IMR-90 (cell line): ENCODE data around the gene FOXC2. TPM values are rescaled to one million over a fixed set of nuclear protein-coding genes. Genes with fewer than 3 reads are reported as not detected.

Experiments used
- ATAC-seq: fragments of 200-7000 bp; cut with Tn5 transposase; 2 replicates; pipeline ENCODE4 v1.9.1; 2020; ENCODE audit warnings: low read depth, mild to moderate bottlenecking, moderate library complexity
- BruUV-seq: library from RNA; stranded (reverse); fragments of 400-500 nt; replicated peaks from 2 replicates; lab custom pipeline; 2021; lab: Mats Ljungman, UMichigan
- CTCF ChIA-PET: fragments of 300-600 bp; formaldehyde crosslinking; extraction: SDS; loops from one replicate; lab custom pipeline; 2021; ENCODE audit warnings: antibody characterized with exemption; lab: Yijun Ruan, JAX
- POLR2A ChIA-PET: fragments of 300-600 bp; sonication (Branson Sonifier 250); formaldehyde crosslinking; loops from one replicate; lab custom pipeline; 2022; ENCODE audit warnings: antibody characterized with exemption; ENCODE audit not compliant: unreplicated experiment; lab: Charles Lee
- DNase-seq: peaks from one replicate; pipeline ENCODE4 v3.0.0; 2013
- H2AFZ ChIP-seq: replicated peaks from 2 replicates; pipeline ENCODE3; 2013; ENCODE audit warnings: low read length, mild to moderate bottlenecking; ENCODE audit not compliant: poor library complexity
- H2AK5ac ChIP-seq: 2 replicates; pipeline ENCODE4 v1.6.1; 2013; ENCODE audit warnings: low read depth, low read length, inconsistent platforms
- H2AK9ac ChIP-seq: replicated peaks from 2 replicates; pipeline ENCODE3; 2013; ENCODE audit warnings: mild to moderate bottlenecking, low read depth, low read length, moderate library complexity; ENCODE audit not compliant: poor library complexity
- H2BK120ac ChIP-seq: 2 replicates; pipeline ENCODE4 v1.6.1; 2013; ENCODE audit warnings: low read depth, low read length, inconsistent platforms
- H2BK15ac ChIP-seq: 3 replicates; pipeline ENCODE4 v1.6.1; 2013; ENCODE audit warnings: low read depth, low read length, inconsistent platforms
- H2BK20ac ChIP-seq: 2 replicates; pipeline ENCODE4 v1.6.1; 2013; ENCODE audit warnings: low read depth, mild to moderate bottlenecking, inconsistent platforms, low read length, moderate library complexity
- H2BK5ac ChIP-seq: 2 replicates; pipeline ENCODE4 v1.6.1; 2013; ENCODE audit warnings: mild to moderate bottlenecking, low read depth, low read length, inconsistent platforms; ENCODE audit not compliant: poor library complexity, severe bottlenecking
- H3K14ac ChIP-seq: replicated peaks from 2 replicates; pipeline ENCODE4 v1.6.1; 2013; ENCODE audit warnings: low read depth, low read length, inconsistent platforms
- H3K18ac ChIP-seq: 2 replicates; pipeline ENCODE4 v1.6.1; 2013; ENCODE audit warnings: low read depth, low read length, control low read depth
- H3K23ac ChIP-seq: 2 replicates; pipeline ENCODE4 v1.6.1; 2013; ENCODE audit warnings: low read depth, low read length, inconsistent platforms
- H3K27ac ChIP-seq: 2 replicates; pipeline ENCODE4 v1.5.1; 2013; ENCODE audit warnings: mild to moderate bottlenecking, control low read depth, low read length; ENCODE audit not compliant: insufficient read depth
- H3K27me3 ChIP-seq: 2 replicates; pipeline ENCODE4 v1.6.1; 2013; ENCODE audit warnings: low read length; ENCODE audit not compliant: control insufficient read depth, insufficient read depth
- H3K36me3 ChIP-seq: 2 replicates; pipeline ENCODE4 v1.6.1; 2013; ENCODE audit warnings: low read length, mixed read lengths; ENCODE audit not compliant: control insufficient read depth, insufficient read depth
- H3K4ac ChIP-seq: 2 replicates; pipeline ENCODE4 v1.6.1; 2013; ENCODE audit warnings: low read depth, low read length, inconsistent platforms
- H3K4me1 ChIP-seq: 2 replicates; pipeline ENCODE4 v1.6.1; 2013; ENCODE audit warnings: low read length, mixed read lengths; ENCODE audit not compliant: control insufficient read depth, insufficient read depth
- H3K4me2 ChIP-seq: 2 replicates; pipeline ENCODE4 v1.6.1; 2013; ENCODE audit warnings: low read depth, mild to moderate bottlenecking, control low read depth, low read length, moderate library complexity
- H3K4me3 ChIP-seq: 2 replicates; pipeline ENCODE4 v1.5.1; 2013; ENCODE audit warnings: low read depth, mild to moderate bottlenecking, control low read depth, low read length, moderate library complexity; ENCODE audit not compliant: insufficient read depth
- H3K56ac ChIP-seq: 2 replicates; pipeline ENCODE4 v1.6.1; 2013; ENCODE audit warnings: low read length, inconsistent platforms; ENCODE audit not compliant: insufficient read depth; ENCODE audit errors: extremely low read depth
- H3K79me1 ChIP-seq, 2 experiments: 2 replicates each; pipeline ENCODE4 v1.6.1; 2013; ENCODE audit warnings: low read length in 2 of 2, inconsistent platforms in 1 of 2, low read depth in 1 of 2
- H3K9ac ChIP-seq: 2 replicates; pipeline ENCODE4 v1.6.1; 2013; ENCODE audit warnings: low read depth, low read length, control low read depth
- H3K9me1 ChIP-seq: 2 replicates; pipeline ENCODE4 v1.6.1; 2013; ENCODE audit warnings: low read length, inconsistent platforms; ENCODE audit not compliant: insufficient read depth
- H3K9me3 ChIP-seq: 2 replicates; pipeline ENCODE4 v1.6.1; 2013; ENCODE audit warnings: low read length; ENCODE audit not compliant: control insufficient read depth, insufficient read depth
- H4K20me1 ChIP-seq: 2 replicates; pipeline ENCODE4 v1.6.1; 2013; ENCODE audit warnings: low read length, inconsistent platforms; ENCODE audit not compliant: insufficient read depth
- H4K5ac ChIP-seq: 2 replicates; pipeline ENCODE4 v1.6.1; 2013; ENCODE audit warnings: mild to moderate bottlenecking, low read depth, low read length, control low read depth
- H4K8ac ChIP-seq, 2 experiments: 2 replicates each; pipeline ENCODE4 v1.6.1; 2013; ENCODE audit warnings: low read depth in 2 of 2, low read length in 2 of 2, control low read depth in 1 of 2, inconsistent platforms in 1 of 2
- H4K91ac ChIP-seq: 2 replicates; pipeline ENCODE4 v1.6.1; 2013; ENCODE audit warnings: low read depth, low read length, inconsistent platforms; ENCODE audit not compliant: insufficient read depth
- BHLHE40 ChIP-seq: fragments of 150-350 bp; IDR thresholded peaks from 2 replicates; pipeline ENCODE4 v1.6.1; 2016; ENCODE audit warnings: mild to moderate bottlenecking, low read depth, low read length
- CEBPB ChIP-seq: IDR thresholded peaks from 2 replicates; pipeline ENCODE4 v1.6.1; 2012; ENCODE audit warnings: low read depth, low read length, improper control_type of control experiment
- CTCF ChIP-seq: conservative IDR thresholded peaks from 2 replicates; pipeline ENCODE4 v1.5.1; 2012; ENCODE audit warnings: mild to moderate bottlenecking, low read depth, low read length, improper control_type of control experiment
- FOS ChIP-seq: fragments of 150-350 bp; IDR thresholded peaks from 2 replicates; pipeline ENCODE4 v1.6.1; 2016; ENCODE audit warnings: low read depth, low read length
- MAFK ChIP-seq: IDR thresholded peaks from 2 replicates; pipeline ENCODE4 v1.6.1; 2012; ENCODE audit warnings: low read depth, low read length, improper control_type of control experiment
- MAZ ChIP-seq: IDR thresholded peaks from 2 replicates; pipeline ENCODE4 v1.6.1; 2012; ENCODE audit warnings: low read depth, mild to moderate bottlenecking, low read length, improper control_type of control experiment, moderate library complexity, borderline replicate concordance
- MXI1 ChIP-seq: IDR thresholded peaks from 2 replicates; pipeline ENCODE4 v1.6.1; 2012; ENCODE audit warnings: low read depth, mild to moderate bottlenecking, low read length, moderate library complexity, borderline replicate concordance
- RAD21 ChIP-seq: IDR thresholded peaks from 2 replicates; pipeline ENCODE4 v1.6.1; 2012; ENCODE audit warnings: low read length, improper control_type of control experiment
- RFX5 ChIP-seq: IDR thresholded peaks from 2 replicates; pipeline ENCODE4 v1.8.0; 2012; ENCODE audit warnings: low read depth, mild to moderate bottlenecking, low read length, moderate library complexity
- SMC3 ChIP-seq: fragments of 150-350 bp; IDR thresholded peaks from 2 replicates; pipeline ENCODE4 v1.6.1; 2016; ENCODE audit warnings: low read depth, mild to moderate bottlenecking, antibody characterized with exemption, low read length, moderate library complexity
- WGBS, 2 experiments: methylation state at CpG; one replicate each; pipeline versions ENCODE4 v1.1.5 to v1.1.7; 2013; ENCODE audit warnings: missing lambda C conversion rate in 2 of 2; ENCODE audit not compliant: insufficient read length in 1 of 2; ENCODE audit errors: extremely low coverage in 2 of 2; 5-methylcytosine and 5-hydroxymethylcytosine counted together
- dilution Hi-C: fragments of 300-500 bp; cut with HindIII; formaldehyde crosslinking; loops from one replicate; pipeline ENCODE4 v1.14.3; 2018; ENCODE audit warnings: low sequenced_read_pairs; ENCODE audit not compliant: unreplicated experiment
- in situ Hi-C: fragments of 300-500 bp; cut with MboI; formaldehyde crosslinking; loops from 3 replicates; pipeline ENCODE4 v1.14.3; 2019; ENCODE audit warnings: low sequenced_read_pairs, inconsistent platforms, mixed read lengths
- intact Hi-C: fragments of 100-400 bp; cut with micrococcal nuclease; formaldehyde crosslinking; loops from 2 replicates; pipeline ENCODE4 v1.10.0; 2022
- polyA plus RNA-seq, 3 experiments: library from polyadenylated mRNA; depleted of rRNA; stranded (reverse); fragments of >200 nt; gene quantifications; 2 replicates each; pipeline ENCODE4 v1.2.3, GENCODE V29; 2012; ENCODE audit warnings: low replicate concordance in 1 of 3
- total RNA-seq: library from RNA; depleted of rRNA; stranded (reverse); fragments of >200 nt; gene quantifications from 2 replicates; pipeline ENCODE4 v1.2.3, GENCODE V29; 2012
- TF ChIP-seq, protein P1 (sequence below): fragments of 150-350 bp; IDR thresholded peaks from 2 replicates; pipeline ENCODE4 v1.6.1; 2016; ENCODE audit warnings: low read depth, mild to moderate bottlenecking, low read length, moderate library complexity, borderline replicate concordance
- TF ChIP-seq, protein P2 (sequence below): fragments of 150-350 bp; IDR thresholded peaks from 2 replicates; pipeline ENCODE4 v1.6.1; 2017; ENCODE audit warnings: mild to moderate bottlenecking, antibody characterized with exemption, low read length, low read depth

The FOXC2 gene
- total and polyA plus RNA-seq, 2 of the 4 experiments (the other 2 are of a cell fraction) = 0.90 to 6.4 TPM

- TF ChIP-seq RFX5 = no peak
Measured at GRCh38 chr16:86534779-86535615, 31.6 kb upstream of the FOXC2 start (continued).

DNA sequence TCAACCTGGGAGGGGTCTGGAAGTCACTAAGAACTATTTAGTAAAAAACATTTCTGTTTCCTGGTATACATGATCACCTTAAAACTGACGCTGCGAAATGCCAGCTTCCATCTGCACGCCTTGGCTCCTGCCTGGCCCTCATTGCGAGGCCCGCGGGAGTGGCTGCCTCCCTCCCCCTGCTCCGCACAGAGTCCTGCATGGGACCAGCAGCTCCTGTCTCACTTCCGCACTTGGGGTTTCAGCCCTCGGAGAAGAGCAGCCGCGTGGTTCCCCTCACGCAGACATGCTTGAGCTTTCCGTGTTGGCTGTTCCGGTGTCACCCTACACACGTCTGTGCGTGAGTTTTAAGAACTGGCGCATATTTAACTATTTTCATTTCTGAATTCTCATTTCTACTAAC is 30.0 kb upstream of the FOXC2 start:
- in situ Hi-C loops (no loop called here), intact Hi-C loops (no loop called here), dilution Hi-C loops (no loop called here)
- H3K36me3 ChIP-seq = peaks cover 39% of the 10 kb centered on the region
- H4K5ac ChIP-seq = no peak overlapping the region
- H3K27ac ChIP-seq = no peak overlapping the region
- no peak for DNase-seq
- no peak overlapping the region for H3K18ac ChIP-seq
- no peak overlapping the region for H2AFZ ChIP-seq
- no peak overlapping the region for H3K14ac ChIP-seq
- H3K9ac ChIP-seq = no peak overlapping the region
- no peaks in the 10 kb centered on the region for H3K4me1 ChIP-seq
- no peaks in the 10 kb centered on the region for H3K27me3 ChIP-seq
- WGBS, 2 experiments = 96% methylated on average over 7 of the region's 17 CpGs; no CpG with 5 or more reads in 1 of the 2 experiments
- no peaks in the 10 kb centered on the region for H4K20me1 ChIP-seq
- H2AK9ac ChIP-seq = no peak overlapping the region
- H3K79me1 ChIP-seq = no peaks in the 10 kb centered on the region
- no peaks in the 10 kb centered on the region for H3K9me3 ChIP-seq
- H3K9me1 ChIP-seq = no peaks in the 10 kb centered on the region
- H2AK5ac ChIP-seq = no peak overlapping the region
- no peak overlapping the region for H3K4ac ChIP-seq
- H2BK15ac ChIP-seq = no peak overlapping the region
- H2BK20ac ChIP-seq = no peak overlapping the region
- ChIA-PET POLR2A (no interaction called here), CTCF (no interaction called here)
- no peak overlapping the region for H3K23ac ChIP-seq
- H2BK120ac ChIP-seq = no peak overlapping the region
- no peak overlapping the region for H3K4me2 ChIP-seq
- no peak overlapping the region for H4K91ac ChIP-seq
- H2BK5ac ChIP-seq = no peak overlapping the region
- no peak overlapping the region for H4K8ac ChIP-seq
- no TSS peak for BruUV-seq
- H3K56ac ChIP-seq = no peak overlapping the region
- H3K4me3 ChIP-seq = no peak overlapping the region
- ATAC-seq = no peak
- TF ChIP-seq RFX5 (no peak), MXI1 (no peak), BHLHE40 (no peak), CEBPB (no peak), MAZ (no peak), SMC3 (no peak), MAFK (no peak), CTCF (no peak), FOS (no peak), RAD21 (no peak)
- TF ChIP-seq, protein P1, sequence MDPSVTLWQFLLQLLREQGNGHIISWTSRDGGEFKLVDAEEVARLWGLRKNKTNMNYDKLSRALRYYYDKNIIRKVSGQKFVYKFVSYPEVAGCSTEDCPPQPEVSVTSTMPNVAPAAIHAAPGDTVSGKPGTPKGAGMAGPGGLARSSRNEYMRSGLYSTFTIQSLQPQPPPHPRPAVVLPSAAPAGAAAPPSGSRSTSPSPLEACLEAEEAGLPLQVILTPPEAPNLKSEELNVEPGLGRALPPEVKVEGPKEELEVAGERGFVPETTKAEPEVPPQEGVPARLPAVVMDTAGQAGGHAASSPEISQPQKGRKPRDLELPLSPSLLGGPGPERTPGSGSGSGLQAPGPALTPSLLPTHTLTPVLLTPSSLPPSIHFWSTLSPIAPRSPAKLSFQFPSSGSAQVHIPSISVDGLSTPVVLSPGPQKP = no peak
- TF ChIP-seq, protein P2, sequence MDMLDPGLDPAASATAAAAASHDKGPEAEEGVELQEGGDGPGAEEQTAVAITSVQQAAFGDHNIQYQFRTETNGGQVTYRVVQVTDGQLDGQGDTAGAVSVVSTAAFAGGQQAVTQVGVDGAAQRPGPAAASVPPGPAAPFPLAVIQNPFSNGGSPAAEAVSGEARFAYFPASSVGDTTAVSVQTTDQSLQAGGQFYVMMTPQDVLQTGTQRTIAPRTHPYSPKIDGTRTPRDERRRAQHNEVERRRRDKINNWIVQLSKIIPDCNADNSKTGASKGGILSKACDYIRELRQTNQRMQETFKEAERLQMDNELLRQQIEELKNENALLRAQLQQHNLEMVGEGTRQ = no peak
